Raji (cell line): ENCODE results near the gene BTBD7.

Experiments used
- POLR2A ChIP-seq: IDR thresholded peaks from 2 replicates; pipeline ENCODE4 v1.6.1; 2011; ENCODE audit warnings: low read depth, low read length, control low read depth; ENCODE audit not compliant: insufficient read depth

The BTBD7 gene

DNA sequence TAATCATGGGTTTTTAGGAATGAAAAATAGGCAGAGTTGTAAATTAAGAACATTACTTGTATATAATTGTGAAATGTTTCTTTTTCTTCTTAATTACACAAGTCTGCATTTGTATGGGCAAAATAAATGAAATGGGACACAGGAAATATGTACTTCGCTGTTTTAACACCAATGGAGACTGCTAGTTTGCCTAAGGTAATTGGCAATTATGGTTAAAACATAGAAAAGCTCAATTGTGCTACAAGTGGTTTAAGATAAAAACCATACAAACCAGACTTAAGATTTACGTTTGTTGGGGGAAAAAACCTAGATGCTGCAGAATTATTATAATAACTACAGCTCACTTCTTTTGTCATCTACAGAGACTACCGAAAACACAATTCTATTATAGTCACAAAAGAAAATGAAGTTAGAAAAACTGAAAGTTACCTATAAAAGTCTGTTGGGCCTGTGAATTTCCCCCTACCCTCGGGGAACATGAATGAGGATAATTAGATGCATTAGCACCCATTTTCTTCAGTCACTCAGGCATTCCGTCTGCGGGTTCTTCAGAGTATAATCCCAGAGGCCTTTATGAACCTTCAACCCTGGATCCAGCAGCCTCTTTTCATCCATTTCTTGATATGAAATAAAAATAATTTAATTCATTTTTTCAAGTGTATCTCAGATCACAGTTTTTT is 37.2 kb downstream of the BTBD7 start:
- no peak for TF ChIP-seq POLR2A

DNA sequence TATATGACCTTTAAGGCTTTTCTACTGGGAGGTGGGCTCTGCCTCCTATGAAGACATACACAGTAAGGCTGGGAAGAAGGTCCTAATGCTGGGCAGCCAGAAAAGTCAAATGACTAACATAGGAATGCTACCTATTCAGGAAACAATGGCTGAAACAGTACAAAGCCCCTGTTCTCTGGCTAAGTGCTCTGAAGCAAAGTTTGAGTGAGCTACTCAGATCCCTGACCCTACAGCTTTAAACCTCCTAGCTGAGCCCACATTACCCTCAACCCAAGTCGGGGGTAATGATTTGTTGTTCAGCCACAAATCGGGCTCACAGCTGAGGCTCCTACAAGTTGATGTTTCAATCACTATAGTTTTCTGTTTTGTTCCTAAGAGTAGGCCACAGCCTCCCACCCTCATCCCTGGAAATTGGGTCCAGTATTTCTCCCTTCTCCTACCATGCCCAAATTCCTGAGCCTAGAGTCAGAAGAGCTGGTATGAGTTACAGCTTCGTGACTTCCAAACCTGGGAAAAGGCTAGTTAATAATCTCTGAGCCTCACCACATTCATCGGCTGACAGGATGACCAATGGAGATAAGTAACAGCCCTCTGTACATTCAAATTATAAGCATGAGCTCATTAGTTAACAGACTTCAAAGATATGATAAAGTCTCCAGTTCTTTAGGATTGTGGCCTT is 46.5 kb downstream of the BTBD7 start:
- no peak for TF ChIP-seq POLR2A

DNA sequence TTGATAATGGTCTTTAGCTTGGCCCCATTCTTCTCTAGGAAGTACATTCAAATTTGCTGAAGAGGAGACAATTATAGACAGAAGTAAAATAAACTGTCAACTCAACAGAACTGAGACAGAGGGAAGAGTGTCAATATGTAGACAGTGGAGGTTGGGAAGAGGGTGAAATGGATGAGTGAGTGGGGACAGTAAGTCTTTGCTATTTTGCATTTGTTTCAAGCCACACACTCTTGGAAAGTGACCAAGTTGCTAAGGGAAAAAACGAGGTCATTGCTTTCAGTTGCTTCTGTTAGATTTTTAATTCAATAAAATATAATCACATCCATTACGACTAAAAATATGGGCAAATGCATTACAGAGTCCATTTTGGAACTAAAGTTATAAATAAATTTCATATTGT is 47.8 kb downstream of the BTBD7 start:
- TF ChIP-seq POLR2A: no peak

DNA sequence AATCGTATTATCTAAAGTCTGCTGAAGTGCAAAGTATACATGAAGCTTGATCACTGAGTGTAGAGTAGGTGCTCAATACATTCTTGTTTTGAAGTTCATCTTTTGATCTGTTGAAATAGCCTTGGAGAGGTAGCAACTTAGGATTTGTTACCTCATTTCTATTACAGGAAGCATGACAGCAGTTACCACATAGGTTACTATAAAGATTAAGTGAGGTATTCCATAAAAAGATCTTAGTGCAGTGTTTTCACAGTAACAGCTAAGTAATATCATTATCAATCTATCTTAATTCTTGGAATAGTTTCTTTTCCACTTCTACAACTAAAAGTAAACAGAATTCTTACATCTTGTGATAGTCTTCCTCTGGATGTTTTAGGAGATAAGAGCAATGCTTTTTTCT is 50.9 kb downstream of the BTBD7 start:
- no peak for TF ChIP-seq POLR2A

DNA sequence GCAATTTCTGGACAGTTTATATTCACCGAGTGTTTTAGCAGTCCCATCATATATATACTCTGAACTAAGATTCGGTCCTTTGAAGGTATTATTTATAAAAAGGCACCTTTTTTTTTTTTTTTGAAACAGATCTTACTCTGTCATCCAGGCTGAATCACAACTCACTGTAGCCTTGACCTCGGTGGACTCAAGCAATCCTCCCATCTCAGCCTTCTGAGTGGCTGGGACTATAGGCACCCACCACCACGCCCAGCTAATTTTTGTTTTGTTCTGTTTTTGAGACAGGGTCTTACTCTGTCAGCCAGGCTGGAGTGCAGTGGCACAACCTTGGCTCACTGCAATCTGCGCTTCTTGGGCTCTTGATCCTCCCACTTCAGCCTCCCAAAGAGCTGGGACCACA is 52.1 kb downstream of the BTBD7 start:
- no peak for TF ChIP-seq POLR2A

DNA sequence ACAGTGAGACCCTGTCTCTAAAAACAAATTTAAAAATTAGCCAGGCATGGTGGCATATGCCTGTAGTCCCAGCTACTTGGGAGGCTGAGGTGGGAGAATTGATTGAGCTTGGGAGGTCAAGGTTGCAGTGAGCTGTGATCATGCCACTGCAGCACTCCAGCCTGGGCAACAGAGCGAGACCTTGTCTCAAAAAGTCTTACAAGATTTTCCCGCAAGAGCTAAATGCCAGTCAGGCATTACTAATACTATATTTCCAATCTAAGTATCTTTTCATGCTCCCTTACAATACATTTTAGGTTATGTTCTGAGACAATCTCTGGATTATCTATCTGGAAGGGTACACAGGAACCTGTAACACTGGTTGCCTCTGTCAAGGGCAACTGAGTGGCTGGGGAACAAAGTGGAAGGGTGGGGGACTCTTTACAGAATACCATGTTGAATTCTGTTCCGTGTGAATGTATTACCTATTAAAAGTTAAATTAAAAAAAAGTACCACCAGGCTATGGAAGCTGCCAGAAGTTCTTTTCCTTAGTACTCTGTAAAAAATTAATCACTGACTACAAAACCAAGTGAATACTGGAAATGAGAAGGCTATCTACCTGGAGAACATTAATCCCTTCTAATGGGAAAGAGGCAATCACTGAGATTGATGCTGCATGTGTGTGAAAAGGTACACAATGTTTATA is 56.7 kb downstream of the BTBD7 start:
- no peak for TF ChIP-seq POLR2A

DNA sequence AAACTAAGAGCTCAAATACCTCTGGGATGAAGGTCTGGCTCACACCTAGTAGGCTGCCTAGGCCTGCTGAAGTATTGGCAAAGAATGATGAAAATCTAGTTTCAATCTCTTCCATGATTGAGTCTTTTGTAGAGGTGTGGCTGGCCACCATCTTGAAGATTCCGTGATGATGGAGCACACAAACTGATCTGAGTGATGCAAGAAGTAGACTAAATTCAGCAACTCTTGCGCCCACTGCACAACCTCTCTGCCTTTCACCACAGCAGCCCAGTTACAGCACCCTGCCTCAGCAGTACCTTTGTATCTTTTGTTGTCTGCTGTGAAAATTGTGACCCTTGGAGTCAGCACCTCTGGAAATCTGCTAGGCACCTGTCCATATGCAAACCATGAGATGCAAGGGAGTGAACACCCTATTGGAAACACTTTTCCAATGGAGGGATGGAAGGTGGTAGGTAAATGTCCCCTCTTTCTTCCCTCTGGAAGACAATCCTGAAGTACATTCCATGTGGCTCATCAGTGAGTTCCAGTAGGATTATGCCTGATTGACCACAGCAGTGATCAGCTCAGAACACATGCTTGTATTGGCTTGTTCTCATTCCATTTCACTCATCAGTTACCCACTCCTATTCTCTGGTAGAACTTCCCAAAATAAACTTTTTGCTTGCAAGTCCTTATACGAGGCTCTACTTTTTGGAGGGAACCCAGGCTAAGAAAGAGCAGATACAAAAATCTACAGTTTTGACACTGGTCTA is 58.6 kb downstream of the BTBD7 start:
- TF ChIP-seq POLR2A: no peak

DNA sequence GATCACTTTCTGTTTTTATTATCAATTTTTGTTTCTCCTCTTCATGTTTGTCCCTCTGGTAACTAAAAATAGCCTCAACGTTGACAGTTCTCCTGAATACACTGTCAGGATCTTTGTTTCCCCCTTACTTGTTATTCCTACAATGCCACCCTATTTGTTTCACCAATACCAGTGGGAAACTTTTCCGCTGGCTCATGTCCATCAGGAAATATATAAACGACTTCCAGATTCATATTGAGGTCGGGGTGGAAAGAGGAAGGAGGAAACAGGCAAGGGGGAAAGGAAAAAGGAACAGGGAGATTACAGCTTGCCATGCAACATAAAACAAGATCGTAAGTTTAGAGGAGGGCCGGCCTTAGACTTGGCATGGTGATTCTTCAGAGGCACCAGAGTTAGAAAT is 61.7 kb downstream of the BTBD7 start:
- TF ChIP-seq POLR2A: no peak

DNA sequence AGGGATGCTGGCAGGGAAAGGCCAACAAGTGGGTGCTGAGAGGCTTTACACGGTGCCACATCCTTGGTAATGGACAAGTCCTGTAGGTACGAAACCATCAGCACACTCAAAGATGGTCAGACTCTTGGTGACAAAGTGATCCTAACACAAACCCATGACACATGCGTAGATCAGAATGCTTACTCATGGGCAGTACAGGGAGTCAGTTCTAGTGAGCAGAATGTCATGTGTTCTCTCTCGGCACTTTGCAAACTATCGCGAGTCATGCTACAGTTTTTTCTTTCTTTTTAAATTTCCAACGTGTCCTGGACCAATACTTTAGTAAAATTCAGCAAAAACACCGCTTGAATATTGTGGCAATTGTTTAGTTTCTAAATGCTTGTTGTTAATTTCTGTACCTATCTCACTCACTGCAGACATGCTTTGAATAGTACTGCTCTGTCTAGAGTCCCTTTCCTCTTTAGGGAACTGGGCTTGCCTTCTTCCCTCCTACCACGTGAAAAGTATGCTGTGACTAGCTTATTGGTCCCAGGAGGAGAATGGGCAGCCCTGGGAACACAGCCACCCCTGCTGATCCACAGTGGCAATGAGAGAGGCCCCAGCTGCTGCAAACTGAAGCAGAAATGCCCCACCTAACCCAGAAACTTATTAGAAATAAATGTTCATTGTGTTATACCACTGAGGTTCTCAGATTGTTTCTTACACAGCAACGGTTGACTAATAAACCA is 63.3 kb downstream of the BTBD7 start:
- no peak for TF ChIP-seq POLR2A

DNA sequence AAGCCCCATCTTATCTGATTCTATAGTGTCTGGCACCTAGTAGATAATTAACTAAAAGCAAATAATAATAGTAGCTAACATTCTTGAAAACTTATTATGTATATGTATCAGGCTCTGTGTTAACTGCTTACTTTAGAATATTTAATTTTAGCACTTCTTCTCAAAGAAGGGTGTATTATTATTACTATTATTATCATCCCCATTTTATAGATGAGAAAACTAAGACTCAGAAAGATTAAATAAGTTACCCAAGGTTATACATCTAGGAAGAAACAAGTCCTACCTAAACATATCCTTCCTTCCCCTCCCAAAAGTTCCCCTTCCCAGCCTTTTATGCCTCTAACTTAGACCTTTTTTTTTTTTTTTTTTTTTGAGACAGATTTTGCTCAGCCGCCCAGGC is 64.4 kb downstream of the BTBD7 start:
- TF ChIP-seq POLR2A: no peak

DNA sequence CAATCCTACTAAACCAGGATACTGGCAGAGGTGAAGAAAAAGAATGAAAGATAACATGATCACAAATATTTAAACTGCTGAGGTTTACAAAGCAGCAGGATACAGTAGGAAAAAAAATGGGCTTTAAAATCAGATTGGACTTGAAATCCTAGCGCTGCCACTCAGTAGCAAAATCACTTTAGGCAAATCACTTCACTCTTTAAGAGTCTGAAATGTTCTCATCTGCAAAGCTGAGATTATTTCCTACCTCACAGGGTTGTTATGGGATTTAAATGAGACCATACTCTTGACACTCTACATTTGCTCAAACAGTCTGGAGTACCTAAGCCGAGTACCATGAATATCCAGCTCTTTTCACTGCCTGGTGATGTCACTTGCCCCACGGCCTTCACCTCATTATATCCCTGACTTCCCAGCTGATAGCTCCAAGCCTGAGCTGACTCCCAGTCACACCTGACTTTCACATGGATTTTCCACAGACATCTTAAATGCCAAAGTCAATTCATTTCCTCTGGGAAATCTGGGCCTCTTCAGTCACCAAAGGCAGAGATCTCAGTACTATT is 65.6 kb downstream of the BTBD7 start:
- no peak for TF ChIP-seq POLR2A

DNA sequence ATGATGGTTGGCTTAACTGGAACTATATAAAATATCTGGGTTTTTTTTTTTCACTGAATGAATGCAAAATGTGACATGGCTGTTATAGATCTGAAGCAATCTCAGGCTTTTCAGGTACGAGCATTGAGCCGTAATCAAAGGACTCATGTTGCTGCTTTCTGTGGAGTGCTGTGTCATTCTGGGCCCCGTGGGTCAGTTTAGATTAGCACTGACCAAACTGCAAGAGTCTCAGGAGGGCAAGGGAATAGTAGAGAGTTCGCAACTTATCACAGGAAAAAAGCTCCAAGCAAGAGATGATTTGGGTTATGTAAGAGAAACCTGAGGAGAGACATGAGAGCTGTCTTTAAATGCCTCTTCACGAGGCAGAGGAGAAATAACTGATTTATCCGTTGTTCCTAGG is 66.7 kb downstream of the BTBD7 start:
- no peak for TF ChIP-seq POLR2A

DNA sequence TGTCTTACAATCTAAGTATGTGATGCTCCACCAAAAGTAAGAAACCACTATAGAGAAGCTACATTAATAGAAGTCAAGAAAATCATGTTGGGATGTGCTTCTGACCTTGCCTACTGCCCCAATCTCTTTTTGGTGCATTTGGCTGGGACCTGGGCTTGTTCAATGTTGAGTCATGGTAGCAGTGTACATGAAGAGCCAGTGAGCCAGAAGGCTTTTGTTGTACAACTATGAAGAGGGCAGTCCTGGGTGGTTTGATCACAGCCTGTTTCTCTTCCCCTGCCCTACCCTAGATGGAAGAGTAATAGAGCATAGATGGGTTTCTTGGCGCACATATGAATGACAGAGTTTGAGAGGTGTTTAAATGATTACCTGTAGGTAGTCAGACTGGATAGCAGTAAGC is 69.4 kb downstream of the BTBD7 start:
- TF ChIP-seq POLR2A: no peak

DNA sequence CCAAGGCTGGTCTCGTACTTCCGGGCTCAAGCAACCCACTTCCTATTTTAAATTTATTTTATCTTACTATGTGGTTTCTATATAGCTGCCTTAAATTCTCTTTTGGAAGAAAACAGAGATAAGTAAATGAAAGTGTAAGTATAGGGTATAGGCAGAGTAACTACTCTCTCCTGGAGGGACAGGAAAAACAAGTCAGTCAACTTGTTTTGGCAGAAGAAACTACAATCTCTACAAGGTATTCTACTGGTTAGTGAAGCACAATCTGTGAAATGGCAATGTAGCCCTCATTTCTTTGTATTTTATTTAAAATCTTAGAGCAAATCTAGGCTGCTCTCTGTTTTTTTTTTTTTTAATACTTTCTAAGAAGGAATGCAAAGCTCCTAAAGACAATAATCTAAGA is 70.4 kb downstream of the BTBD7 start:
- no peak for TF ChIP-seq POLR2A
